KG1 (cell line): ENCODE results near the gene CACNA1D.
"Not testable (repeated sequence)": the region's sequence is repeated elsewhere in the genome, so short reads cannot be mapped to it uniquely, and the experiment has no call there.

Experiments used
- DNase-seq: peaks from one replicate; lab custom pipeline; 2025; lab: John Stamatoyannopoulos, UW

Gene CACNA1D

GRCh38 chr3:53493963-53494791 lies at the start of gene CACNA1D:
TSS of gene CACNA1D (plus strand) at chr3:53494611. CDS start at chr3:53495167, 556 bp downstream.
- DNase-seq: no peak

GRCh38 chr3:53457068-53457467 lies 37.3 kb upstream of the CACNA1D start:
- DNase-seq: no peak

GRCh38 chr3:53460326-53460725 lies 34.1 kb upstream of the CACNA1D start:
- no peak for DNase-seq

- no peak for DNase-seq
Observed at GRCh38 chr3:53464424-53464823, 30.0 kb upstream of the CACNA1D start.

GRCh38 chr3:53469758-53470157 lies 24.7 kb upstream of the CACNA1D start:
- not testable (repeated sequence) for DNase-seq

GRCh38 chr3:53473422-53473821 lies 21.0 kb upstream of the CACNA1D start:
- DNase-seq: no peak

GRCh38 chr3:53476372-53476771 lies 18.0 kb upstream of the CACNA1D start:
- not testable (repeated sequence) for DNase-seq

- not testable (repeated sequence) for DNase-seq
Observed at GRCh38 chr3:53477689-53478088, 16.7 kb upstream of the CACNA1D start.

GRCh38 chr3:53478166-53478830 lies 16.1 kb upstream of the CACNA1D start:
- no peak for DNase-seq

GRCh38 chr3:53478921-53479664 lies 15.3 kb upstream of the CACNA1D start:
- no peak for DNase-seq

- DNase-seq: no peak
Observed at GRCh38 chr3:53482227-53482626, 12.2 kb upstream of the CACNA1D start.

GRCh38 chr3:53483821-53484220 lies 10.6 kb upstream of the CACNA1D start:
- no peak for DNase-seq

GRCh38 chr3:53484984-53485383 lies 9.4 kb upstream of the CACNA1D start:
- DNase-seq: no peak

GRCh38 chr3:53485675-53486403 lies 8.6 kb upstream of the CACNA1D start:
- no peak for DNase-seq

- no peak for DNase-seq
Observed at GRCh38 chr3:53486961-53487654, 7.3 kb upstream of the CACNA1D start.

- DNase-seq: no peak
Observed at GRCh38 chr3:53489386-53489785, 5.0 kb upstream of the CACNA1D start.

- DNase-seq: no peak
Observed at GRCh38 chr3:53489787-53490458, 4.5 kb upstream of the CACNA1D start.

GRCh38 chr3:53490459-53490968 lies 3.9 kb upstream of the CACNA1D start:
- DNase-seq: no peak

- DNase-seq: no peak
Observed at GRCh38 chr3:53491276-53491675, 3.1 kb upstream of the CACNA1D start.

GRCh38 chr3:53493595-53493962 lies 832 bp upstream of the CACNA1D start:
- no peak for DNase-seq

GRCh38 chr3:53495146-53495519 lies 722 bp downstream of the CACNA1D start:
- DNase-seq: no peak
